RWPE2 (cell line): Measurements from ENCODE around the gene SUSD6.

Experiments
- ATAC-seq: fragments of 200-7000 bp; cut with Tn5 transposase; 3 replicates; pipeline ENCODE4 v1.9.1; 2021; ENCODE audit warnings: low read depth
- DNase-seq: peaks from one replicate; pipeline ENCODE4 v3.0.0-alpha.2; 2020; ENCODE audit warnings: low spot score
- H3K27ac ChIP-seq: fragments of 450-650 bp; 2 replicates; pipeline ENCODE4 v1.5.1; 2017; ENCODE audit warnings: mild to moderate bottlenecking; ENCODE audit not compliant: poor library complexity, severe bottlenecking
- H3K27me3 ChIP-seq: fragments of 250-450 bp; sonication (Bioruptor Pico); 2 replicates; pipeline ENCODE4 v1.5.1; 2021; ENCODE audit warnings: mild to moderate bottlenecking, moderate library complexity; ENCODE audit not compliant: insufficient read depth, poor library complexity, severe bottlenecking
- H3K36me3 ChIP-seq: fragments of 250-450 bp; sonication (Bioruptor Pico); 2 replicates; pipeline ENCODE4 v1.5.1; 2020; ENCODE audit warnings: low read depth, mild to moderate bottlenecking, moderate library complexity
- H3K4me1 ChIP-seq: fragments of 250-450 bp; sonication (Bioruptor Pico); 2 replicates; pipeline ENCODE4 v1.5.1; 2021; ENCODE audit warnings: mild to moderate bottlenecking, moderate library complexity; ENCODE audit not compliant: insufficient read depth, poor library complexity, severe bottlenecking
- H3K4me3 ChIP-seq: fragments of 250-450 bp; sonication (Bioruptor Pico); 2 replicates; pipeline ENCODE4 v1.5.1; 2021; ENCODE audit warnings: mild to moderate bottlenecking, moderate library complexity; ENCODE audit not compliant: severe bottlenecking
- H3K9me3 ChIP-seq: fragments of 250-450 bp; sonication (Bioruptor Pico); 2 replicates; pipeline ENCODE4 v1.5.1; 2021; ENCODE audit warnings: mild to moderate bottlenecking, moderate library complexity; ENCODE audit not compliant: severe bottlenecking
- TF ChIP-seq, protein P1 (sequence below): fragments of 450-650 bp; IDR thresholded peaks from one replicate; pipeline ENCODE4 v1.5.1; 2017; ENCODE audit warnings: mild to moderate bottlenecking, moderate library complexity; ENCODE audit not compliant: poor library complexity, severe bottlenecking

The SUSD6 gene

DNA sequence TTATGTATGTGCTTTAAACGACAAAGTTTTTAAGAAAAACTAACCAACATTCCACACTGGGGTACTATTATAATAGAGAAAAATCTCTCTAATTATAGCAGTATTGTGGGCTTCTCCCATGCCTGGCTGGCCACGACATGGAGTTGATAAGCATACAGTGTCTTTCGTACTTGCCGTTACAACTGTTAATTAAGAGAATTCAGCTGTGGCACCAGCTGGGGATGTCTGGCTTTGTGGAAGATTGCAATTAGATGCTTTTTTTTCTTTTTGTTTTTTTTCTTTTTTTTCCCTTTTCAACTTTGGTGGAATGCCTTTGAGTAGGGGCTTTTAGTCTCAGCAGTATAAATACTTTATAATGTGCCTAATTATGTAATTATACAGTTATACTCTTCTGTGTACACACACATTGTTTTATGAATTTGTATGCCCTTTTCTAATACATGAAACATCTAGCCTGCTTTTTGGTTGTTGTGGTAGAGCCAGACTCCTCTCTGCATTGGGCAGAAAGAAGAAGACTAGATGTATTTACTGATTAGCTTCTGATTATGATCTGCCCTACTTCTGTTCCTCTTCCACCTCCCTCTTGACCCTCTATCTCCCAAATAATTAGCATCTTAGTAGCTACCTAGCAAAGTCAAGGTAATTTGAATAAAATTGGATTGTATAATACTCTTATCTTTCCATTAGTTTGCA is 76.4 kb downstream of the SUSD6 start:
- no peak overlapping the region for H3K4me3 ChIP-seq
- DNase-seq (no peak), ATAC-seq (no peak)
- H3K36me3 ChIP-seq: no peaks in the 10 kb centered on the region
- no peaks in the 10 kb centered on the region for H3K9me3 ChIP-seq
- no peaks in the 10 kb centered on the region for H3K27me3 ChIP-seq
- TF ChIP-seq, protein P1, sequence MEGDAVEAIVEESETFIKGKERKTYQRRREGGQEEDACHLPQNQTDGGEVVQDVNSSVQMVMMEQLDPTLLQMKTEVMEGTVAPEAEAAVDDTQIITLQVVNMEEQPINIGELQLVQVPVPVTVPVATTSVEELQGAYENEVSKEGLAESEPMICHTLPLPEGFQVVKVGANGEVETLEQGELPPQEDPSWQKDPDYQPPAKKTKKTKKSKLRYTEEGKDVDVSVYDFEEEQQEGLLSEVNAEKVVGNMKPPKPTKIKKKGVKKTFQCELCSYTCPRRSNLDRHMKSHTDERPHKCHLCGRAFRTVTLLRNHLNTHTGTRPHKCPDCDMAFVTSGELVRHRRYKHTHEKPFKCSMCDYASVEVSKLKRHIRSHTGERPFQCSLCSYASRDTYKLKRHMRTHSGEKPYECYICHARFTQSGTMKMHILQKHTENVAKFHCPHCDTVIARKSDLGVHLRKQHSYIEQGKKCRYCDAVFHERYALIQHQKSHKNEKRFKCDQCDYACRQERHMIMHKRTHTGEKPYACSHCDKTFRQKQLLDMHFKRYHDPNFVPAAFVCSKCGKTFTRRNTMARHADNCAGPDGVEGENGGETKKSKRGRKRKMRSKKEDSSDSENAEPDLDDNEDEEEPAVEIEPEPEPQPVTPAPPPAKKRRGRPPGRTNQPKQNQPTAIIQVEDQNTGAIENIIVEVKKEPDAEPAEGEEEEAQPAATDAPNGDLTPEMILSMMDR: no peak
- H3K27ac ChIP-seq: no peak overlapping the region
- peaks cover 35% of the 10 kb centered on the region for H3K4me1 ChIP-seq

DNA sequence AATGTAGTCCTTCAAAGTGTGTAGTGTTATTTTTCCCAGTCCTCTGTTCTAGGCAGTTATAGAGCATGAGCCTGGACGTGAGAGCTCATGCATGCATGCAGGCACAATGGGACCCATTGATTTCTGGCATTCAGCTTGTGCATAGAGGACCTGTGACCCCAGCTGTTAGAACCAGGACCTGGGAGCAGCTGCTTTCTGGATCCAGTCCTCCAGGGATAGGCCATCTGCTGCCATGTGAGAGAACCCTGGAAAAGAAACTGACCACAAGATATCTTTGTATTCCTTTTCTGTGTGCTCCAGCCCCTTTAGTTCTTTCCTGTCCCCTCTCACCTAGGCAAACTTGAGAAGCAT is 76.9 kb downstream of the SUSD6 start:
- DNase-seq: no peak
- H3K4me3 ChIP-seq: no peak overlapping the region
- no peaks in the 10 kb centered on the region for H3K36me3 ChIP-seq
- no peak overlapping the region for H3K27ac ChIP-seq
- H3K9me3 ChIP-seq: no peaks in the 10 kb centered on the region
- H3K27me3 ChIP-seq: no peaks in the 10 kb centered on the region
- no peak for ATAC-seq
- H3K4me1 ChIP-seq: peaks cover 32% of the 10 kb centered on the region
- TF ChIP-seq, protein P1: no peak

DNA sequence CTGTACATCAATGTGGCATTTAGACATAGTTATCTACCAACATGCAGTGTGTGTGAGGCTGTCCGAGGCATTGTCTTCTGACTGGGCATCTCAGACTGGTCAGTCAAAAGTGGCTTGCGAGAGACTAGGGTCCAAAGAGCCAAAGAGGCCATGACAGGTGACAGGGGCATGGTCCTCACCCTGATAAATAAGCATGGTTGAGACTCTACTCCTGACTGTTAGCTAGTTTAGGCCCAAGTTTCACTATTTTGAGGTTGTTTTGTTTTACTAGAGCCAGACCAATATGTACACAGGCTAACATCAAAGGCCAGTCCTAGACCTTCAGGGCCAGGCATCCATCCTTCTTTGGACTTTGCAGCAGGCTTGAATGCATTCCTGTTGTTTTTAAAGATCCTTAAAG is 78.6 kb downstream of the SUSD6 start:
- ATAC-seq: no peak
- no peaks in the 10 kb centered on the region for H3K36me3 ChIP-seq
- TF ChIP-seq, protein P1: no peak

DNA sequence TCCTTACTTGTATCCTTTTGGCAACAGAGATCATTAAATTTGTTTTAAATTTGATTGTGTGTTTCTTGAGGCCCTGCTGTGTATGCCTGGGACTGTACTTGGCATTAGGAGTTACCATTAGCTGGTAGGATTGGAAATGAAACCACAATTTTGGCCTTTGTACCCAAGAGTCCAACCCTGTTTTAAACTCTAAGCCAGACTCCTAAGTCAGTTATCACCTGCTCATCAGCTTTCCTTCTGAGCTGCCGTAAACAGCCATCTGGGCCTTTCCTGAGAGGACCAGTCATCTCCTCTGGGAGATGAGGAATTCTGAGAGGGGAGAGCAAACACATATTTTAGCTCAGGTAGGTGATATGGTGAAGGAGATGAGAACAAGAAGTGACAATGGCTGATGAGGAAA is 81.2 kb downstream of the SUSD6 start:
- H3K4me1 ChIP-seq: peaks cover 15% of the 10 kb centered on the region

More for the DNA sequence above, 78.6 kb downstream of the SUSD6 start:
- Histone ChIP-seq H3K4me1 (peaks cover 27% of the 10 kb centered on the region), H3K9me3 (no peaks in the 10 kb centered on the region), H3K27ac (no peak overlapping the region), H3K27me3 (no peaks in the 10 kb centered on the region), H3K4me3 (no peak overlapping the region)
- no peak for DNase-seq

DNA sequence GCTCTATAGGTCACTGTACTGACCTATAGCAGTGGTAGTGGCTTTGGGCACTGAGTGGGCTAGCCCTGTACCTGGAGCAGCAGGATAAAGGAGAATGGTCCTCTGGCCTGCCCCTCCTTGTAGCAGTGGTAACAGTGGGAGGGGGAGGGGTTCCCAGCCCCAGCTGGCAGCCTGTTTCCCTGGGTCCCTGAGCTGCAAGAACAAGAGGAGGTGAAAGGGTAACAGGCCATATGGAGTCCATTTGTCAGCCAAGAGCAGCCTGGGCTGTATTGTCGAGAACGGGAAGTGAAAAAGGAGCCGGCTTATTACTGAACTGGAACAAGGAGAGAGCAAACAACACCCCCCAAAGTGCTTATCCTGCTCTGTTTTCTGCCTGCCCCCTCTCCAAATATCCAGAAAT is 81.7 kb downstream of the SUSD6 start:
- Histone ChIP-seq H3K4me1 (peaks cover 15% of the 10 kb centered on the region), H3K27ac (no peak overlapping the region), H3K9me3 (no peaks in the 10 kb centered on the region), H3K36me3 (no peaks in the 10 kb centered on the region), H3K27me3 (no peaks in the 10 kb centered on the region), H3K4me3 (no peak overlapping the region)
- ATAC-seq (no peak), DNase-seq (no peak)
- TF ChIP-seq, protein P1: no peak

More for the DNA sequence above, 81.2 kb downstream of the SUSD6 start:
- no peak for DNase-seq
- no peak overlapping the region for H3K27ac ChIP-seq
- H3K27me3 ChIP-seq: no peaks in the 10 kb centered on the region
- TF ChIP-seq, protein P1: no peak
- H3K36me3 ChIP-seq: no peaks in the 10 kb centered on the region
- no peaks in the 10 kb centered on the region for H3K9me3 ChIP-seq
- no peak for ATAC-seq
- H3K4me3 ChIP-seq: no peak overlapping the region
